HFF-Myc (cell line): ENCODE results near the gene PF4V1.

Source experiments
- DNase-seq: peaks from one replicate; pipeline ENCODE4 v3.0.0-alpha.2; 2011; ENCODE audit warnings: low read depth; ENCODE audit errors: extremely low read depth
- H3K4me3 ChIP-seq: replicated peaks from 2 replicates; pipeline ENCODE4 v1.5.1; 2011; ENCODE audit warnings: low read depth, mild to moderate bottlenecking, control low read depth, low read length
- TF ChIP-seq, protein P1 (sequence below): IDR thresholded peaks from 2 replicates; pipeline ENCODE4 v1.5.1; 2012; ENCODE audit warnings: mild to moderate bottlenecking, low read depth, low read length, control low read depth; ENCODE audit errors: missing control alignments

Gene PF4V1

DNA sequence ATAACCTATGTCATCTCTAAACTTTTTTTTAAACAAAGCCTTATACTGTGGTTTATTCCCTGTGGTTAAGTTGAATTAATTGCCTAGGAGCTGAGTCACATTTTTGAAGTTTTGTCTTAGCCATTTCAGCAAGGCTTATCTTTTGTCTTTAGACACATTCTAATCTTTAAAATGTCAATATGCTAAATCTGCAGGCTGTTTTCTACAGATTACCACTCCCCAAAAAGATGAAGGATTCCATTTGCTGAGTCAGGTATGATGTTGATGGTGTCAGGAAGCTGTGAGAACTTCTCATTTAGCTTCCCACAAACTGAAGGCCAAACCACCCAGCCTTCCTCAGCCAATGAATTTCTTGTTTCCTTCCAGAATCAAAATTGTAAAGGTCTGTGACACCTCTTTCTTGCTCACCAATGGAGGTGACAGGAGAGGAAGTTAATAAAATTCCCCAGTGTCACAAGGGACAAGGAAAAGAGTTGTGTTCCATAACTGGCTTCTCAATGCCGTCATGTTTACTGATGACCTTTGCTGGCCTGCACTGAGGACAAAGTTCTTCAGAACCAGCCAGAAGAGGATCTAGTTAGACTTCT lies 20.4 kb upstream of the PF4V1 start:
- TF ChIP-seq, protein P1, sequence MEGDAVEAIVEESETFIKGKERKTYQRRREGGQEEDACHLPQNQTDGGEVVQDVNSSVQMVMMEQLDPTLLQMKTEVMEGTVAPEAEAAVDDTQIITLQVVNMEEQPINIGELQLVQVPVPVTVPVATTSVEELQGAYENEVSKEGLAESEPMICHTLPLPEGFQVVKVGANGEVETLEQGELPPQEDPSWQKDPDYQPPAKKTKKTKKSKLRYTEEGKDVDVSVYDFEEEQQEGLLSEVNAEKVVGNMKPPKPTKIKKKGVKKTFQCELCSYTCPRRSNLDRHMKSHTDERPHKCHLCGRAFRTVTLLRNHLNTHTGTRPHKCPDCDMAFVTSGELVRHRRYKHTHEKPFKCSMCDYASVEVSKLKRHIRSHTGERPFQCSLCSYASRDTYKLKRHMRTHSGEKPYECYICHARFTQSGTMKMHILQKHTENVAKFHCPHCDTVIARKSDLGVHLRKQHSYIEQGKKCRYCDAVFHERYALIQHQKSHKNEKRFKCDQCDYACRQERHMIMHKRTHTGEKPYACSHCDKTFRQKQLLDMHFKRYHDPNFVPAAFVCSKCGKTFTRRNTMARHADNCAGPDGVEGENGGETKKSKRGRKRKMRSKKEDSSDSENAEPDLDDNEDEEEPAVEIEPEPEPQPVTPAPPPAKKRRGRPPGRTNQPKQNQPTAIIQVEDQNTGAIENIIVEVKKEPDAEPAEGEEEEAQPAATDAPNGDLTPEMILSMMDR = no peak
- no peak overlapping the region for H3K4me3 ChIP-seq
- no peak for DNase-seq

GRCh38 chr4:73836373-73837279 lies 16.5 kb upstream of the PF4V1 start, which contains the start of gene CXCL6:
Gene CXCL6 (plus strand): TSS chr4:73836678. CDS start chr4:73836751, 73 bp downstream.
- H3K4me3 ChIP-seq = peak within 1 kb of the TSS; percentile 43
- TF ChIP-seq, protein P1 = no peak
- no peak for DNase-seq

GRCh38 chr4:73839071-73839470 lies 14.0 kb upstream of the PF4V1 start:
- DNase-seq = no peak
- H3K4me3 ChIP-seq = no peak overlapping the region
- TF ChIP-seq, protein P1 = no peak

DNA sequence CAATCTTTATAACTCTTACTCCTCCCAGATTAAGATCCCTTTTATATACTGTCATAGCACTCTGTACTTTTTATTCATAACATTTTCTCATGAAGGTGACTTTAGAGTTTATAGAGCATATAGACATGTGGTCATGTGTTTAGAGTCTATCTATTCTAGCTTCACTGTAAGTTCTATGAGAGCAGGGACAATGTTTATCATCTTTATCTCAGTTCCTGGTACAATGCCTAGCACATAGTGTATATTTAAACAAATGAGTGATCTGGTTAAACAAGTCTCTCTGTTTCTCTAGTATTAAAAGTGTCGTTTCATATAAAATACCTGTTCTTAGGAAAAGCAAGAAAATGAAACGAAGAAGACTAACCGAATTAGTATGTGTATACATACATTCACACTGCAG lies 13.4 kb upstream of the PF4V1 start:
- TF ChIP-seq, protein P1 = no peak
- H3K4me3 ChIP-seq = no peak overlapping the region
- no peak for DNase-seq

DNA sequence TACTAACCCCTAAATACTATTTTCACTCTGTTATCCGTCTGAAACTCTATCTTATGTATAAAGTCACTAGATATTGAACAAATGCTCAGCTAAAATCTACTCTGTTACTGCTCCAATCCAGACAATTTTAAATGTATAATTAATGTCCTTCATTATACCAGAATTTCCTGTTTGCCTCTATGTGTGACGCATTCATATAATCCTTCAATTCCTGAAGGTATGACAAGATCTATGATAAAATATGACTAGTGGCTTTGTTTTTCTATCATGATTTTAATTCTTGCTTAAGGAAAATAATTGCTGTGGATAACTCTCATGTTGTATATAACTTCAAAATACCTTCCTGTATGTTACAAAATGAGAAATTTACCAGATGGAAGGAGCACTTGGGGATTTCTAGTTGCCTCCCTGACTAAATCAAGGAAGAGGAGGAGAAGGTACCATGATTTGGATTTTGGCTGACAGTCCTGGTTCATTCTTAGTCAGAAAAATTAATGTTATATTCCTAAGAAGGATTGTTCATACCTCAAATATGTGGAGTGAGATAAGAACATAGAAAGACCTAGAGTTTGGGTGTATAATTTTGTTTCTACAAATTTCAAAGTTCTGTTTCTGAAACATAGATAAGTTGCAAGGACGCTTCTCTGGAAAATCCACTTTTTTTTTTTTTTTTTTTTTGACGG lies 11.7 kb upstream of the PF4V1 start:
- no peak overlapping the region for H3K4me3 ChIP-seq
- DNase-seq = no peak
- TF ChIP-seq, protein P1 = no peak

DNA sequence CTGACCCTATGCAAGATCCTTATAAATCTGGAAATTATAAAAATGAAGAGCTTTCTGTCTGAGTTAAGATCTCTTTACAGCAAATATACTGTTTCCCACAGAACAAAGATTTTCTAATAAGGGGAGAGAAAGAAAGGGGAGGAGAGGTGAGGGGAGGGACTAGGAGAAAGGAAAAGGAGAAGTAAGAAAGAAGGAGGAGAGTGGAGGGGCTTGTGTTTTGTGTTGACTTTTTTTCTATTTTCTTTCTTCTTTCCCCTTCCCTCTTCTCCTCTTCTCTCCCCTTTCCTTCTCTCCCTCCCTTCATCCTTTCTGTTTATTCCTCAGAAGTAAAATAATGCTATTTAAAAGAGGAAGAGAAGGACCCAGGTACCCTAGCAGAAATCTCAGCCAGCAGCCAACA lies 10.4 kb upstream of the PF4V1 start:
- no peak overlapping the region for H3K4me3 ChIP-seq
- TF ChIP-seq, protein P1 = no peak
- DNase-seq = no peak
